Measurements from ENCODE around the gene TRIP6.

The TRIP6 gene

GRCh38 chr7:100884736-100885439, 17.7 kb downstream of the TRIP6 start:
- H3K9me3 ChIP-seq (ENCODE audit: severe bottlenecking), result no peaks in the 10 kb centered on the region
- no peaks in the 10 kb centered on the region for H3K27me3 ChIP-seq (ENCODE audit: insufficient read depth, low read depth, severe bottlenecking)
- H3K4me3 ChIP-seq (ENCODE audit: low read depth, low read length), result no peak overlapping the region
- H3K36me3 ChIP-seq, result peaks cover 91% of the 10 kb centered on the region
- no peak overlapping the region for H3K27ac ChIP-seq
- TF ChIP-seq, protein P1, sequence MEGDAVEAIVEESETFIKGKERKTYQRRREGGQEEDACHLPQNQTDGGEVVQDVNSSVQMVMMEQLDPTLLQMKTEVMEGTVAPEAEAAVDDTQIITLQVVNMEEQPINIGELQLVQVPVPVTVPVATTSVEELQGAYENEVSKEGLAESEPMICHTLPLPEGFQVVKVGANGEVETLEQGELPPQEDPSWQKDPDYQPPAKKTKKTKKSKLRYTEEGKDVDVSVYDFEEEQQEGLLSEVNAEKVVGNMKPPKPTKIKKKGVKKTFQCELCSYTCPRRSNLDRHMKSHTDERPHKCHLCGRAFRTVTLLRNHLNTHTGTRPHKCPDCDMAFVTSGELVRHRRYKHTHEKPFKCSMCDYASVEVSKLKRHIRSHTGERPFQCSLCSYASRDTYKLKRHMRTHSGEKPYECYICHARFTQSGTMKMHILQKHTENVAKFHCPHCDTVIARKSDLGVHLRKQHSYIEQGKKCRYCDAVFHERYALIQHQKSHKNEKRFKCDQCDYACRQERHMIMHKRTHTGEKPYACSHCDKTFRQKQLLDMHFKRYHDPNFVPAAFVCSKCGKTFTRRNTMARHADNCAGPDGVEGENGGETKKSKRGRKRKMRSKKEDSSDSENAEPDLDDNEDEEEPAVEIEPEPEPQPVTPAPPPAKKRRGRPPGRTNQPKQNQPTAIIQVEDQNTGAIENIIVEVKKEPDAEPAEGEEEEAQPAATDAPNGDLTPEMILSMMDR (IDR thresholded peaks at IDR 0.05; ENCODE audit: low read depth, low read length), result no peak
- DNase-seq, result no peak

DNA sequence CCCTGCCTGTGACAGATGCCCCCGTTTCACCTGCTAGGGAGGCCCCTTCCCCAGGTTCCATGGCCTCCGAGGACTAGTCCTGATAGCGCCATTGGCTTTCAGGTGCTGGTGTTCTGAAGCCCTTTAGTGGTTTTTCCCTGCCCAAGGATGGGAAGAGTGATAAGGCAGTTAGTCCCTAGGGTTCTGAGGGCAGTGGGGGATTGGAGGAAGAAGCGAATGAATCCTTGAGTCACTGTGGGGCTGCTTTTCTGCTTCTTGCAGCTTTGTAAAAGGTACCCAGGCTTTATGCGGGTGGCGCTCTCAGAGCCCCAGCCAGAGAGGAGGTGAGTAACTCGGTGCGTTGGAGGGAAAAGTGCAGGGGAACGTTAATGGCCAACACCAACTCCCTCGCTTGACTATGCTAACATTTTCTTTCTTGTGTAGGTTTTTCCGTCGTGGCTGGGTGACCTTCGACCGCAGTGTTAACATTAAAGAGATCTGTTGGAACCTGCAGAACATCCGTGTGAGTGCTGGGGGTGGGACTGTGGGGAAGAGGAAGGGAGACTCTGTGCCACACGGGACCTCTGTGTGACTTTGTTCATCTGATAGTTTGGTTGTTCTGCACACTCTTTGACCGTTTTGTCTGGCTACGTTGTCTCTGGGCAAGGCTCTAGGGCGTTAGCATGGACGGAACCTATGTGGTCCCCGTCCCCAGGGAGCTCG, 18.4 kb downstream of the TRIP6 start:
- H3K27ac ChIP-seq, result no peak overlapping the region

DNA sequence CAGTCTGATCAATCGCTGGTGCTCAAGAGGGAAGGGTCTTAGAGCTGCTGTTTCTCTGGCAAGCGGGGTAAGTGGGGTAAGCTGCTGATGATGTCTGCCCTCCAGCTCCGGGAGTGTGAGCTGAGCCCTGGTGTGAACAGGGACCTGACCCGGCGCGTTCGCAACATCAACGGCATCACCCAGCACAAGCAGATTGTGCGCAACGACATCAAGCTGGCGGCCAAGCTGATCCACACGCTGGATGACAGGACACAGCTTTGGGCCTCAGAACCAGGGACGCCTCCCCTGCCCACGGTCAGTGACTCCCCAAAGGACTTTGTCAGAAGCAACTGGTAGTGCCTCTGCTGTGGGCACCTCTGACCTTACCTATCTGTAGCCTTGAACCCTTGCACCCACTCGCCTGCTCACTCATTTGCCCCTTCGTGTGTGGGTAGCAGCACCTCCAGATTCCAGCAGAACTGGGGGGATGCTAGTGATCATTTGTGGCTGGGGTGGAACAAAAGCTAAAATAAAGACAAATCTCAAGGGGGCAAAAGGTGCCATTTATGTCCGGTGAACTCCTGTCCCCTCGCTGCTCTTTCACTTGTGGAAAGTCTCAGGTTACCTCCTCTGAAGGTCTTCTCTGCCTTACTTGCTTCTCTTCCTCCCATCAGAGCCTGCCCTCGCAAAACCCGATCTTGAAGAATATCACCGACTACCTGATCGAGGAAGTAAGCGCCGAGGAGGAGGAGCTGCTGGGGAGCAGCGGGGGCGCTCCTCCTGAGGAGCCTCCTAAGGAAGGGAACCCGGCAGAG, 19.2 kb downstream of the TRIP6 start:
- Histone ChIP-seq H3K27ac (no peak overlapping the region), H3K36me3 (peaks cover 79% of the 10 kb centered on the region), H3K4me3 (ENCODE audit: low read depth, low read length) (no peak overlapping the region), H3K27me3 (ENCODE audit: insufficient read depth, low read depth, severe bottlenecking) (no peaks in the 10 kb centered on the region), H3K9me3 (ENCODE audit: severe bottlenecking) (no peaks in the 10 kb centered on the region)
- no peak for DNase-seq
- TF ChIP-seq, protein P1 (IDR thresholded peaks at IDR 0.05; ENCODE audit: low read depth, low read length), result no peak

More for the DNA sequence above, 18.4 kb downstream of the TRIP6 start:
- Histone ChIP-seq H3K4me3 (ENCODE audit: low read depth, low read length) (no peak overlapping the region), H3K9me3 (ENCODE audit: severe bottlenecking) (no peaks in the 10 kb centered on the region), H3K27me3 (ENCODE audit: insufficient read depth, low read depth, severe bottlenecking) (no peaks in the 10 kb centered on the region), H3K36me3 (peaks cover 86% of the 10 kb centered on the region)
- no peak for DNase-seq
- TF ChIP-seq, protein P1 (IDR thresholded peaks at IDR 0.05; ENCODE audit: low read depth, low read length), result no peak

GRCh38 chr7:100886936-100887515, 19.8 kb downstream of the TRIP6 start:
- TF ChIP-seq, protein P1 (IDR thresholded peaks at IDR 0.05; ENCODE audit: low read depth, low read length), result no peak
- H3K36me3 ChIP-seq, result peaks cover 72% of the 10 kb centered on the region
- no peak overlapping the region for H3K27ac ChIP-seq
- H3K4me3 ChIP-seq (ENCODE audit: low read depth, low read length), result no peak overlapping the region
- no peaks in the 10 kb centered on the region for H3K9me3 ChIP-seq (ENCODE audit: severe bottlenecking)
- no peak for DNase-seq
- H3K27me3 ChIP-seq (ENCODE audit: insufficient read depth, low read depth, severe bottlenecking), result no peaks in the 10 kb centered on the region

GRCh38 chr7:100887516-100888290, 20.5 kb downstream of the TRIP6 start:
- Histone ChIP-seq H3K4me3 (ENCODE audit: low read depth, low read length) (no peak overlapping the region), H3K36me3 (peaks cover 66% of the 10 kb centered on the region), H3K27me3 (ENCODE audit: insufficient read depth, low read depth, severe bottlenecking) (no peaks in the 10 kb centered on the region), H3K9me3 (ENCODE audit: severe bottlenecking) (no peaks in the 10 kb centered on the region), H3K27ac (no peak overlapping the region)
- TF ChIP-seq, protein P1 (IDR thresholded peaks at IDR 0.05; ENCODE audit: low read depth, low read length), result no peak
- DNase-seq, result no peak
